H1 (cell line): ENCODE measurements around the gene SOX13. TPM values are rescaled to one million over a fixed set of nuclear protein-coding genes. Genes with fewer than 3 reads are reported as not detected.

Experiments used
- CTCF ChIA-PET: fragments of 300-600 bp; sonication (Branson Sonifier 250); formaldehyde crosslinking; loops from one replicate; lab custom pipeline; 2021; ENCODE audit not compliant: partially characterized antibody; lab: Charles Lee
- POLR2A ChIA-PET: fragments of 300-600 bp; sonication (Branson Sonifier 250); formaldehyde crosslinking; loops from one replicate; lab custom pipeline; 2021; ENCODE audit warnings: inconsistent platforms; ENCODE audit not compliant: partially characterized antibody; lab: Charles Lee
- DNase-seq, 2 experiments: peaks; one replicate each; pipeline versions ENCODE4 v3.0.0 to v3.0.0-alpha.2; 2010 to 2022; ENCODE audit warnings: low spot score in 2 of 2, low read depth in 1 of 2, mixed read lengths in 1 of 2
- FAIRE-seq: peaks from 2 replicates; lab custom pipeline; 2011; peaks lifted over from hg19 to GRCh38; lab: Jason Lieb, UNC
- H2AFZ ChIP-seq: 2 replicates; pipeline ENCODE4 v1.8.1; 2012; ENCODE audit warnings: low read length, inconsistent platforms
- H2AK5ac ChIP-seq: 2 replicates; pipeline ENCODE4 v1.6.1; 2013; ENCODE audit warnings: low read depth, low read length
- H2BK120ac ChIP-seq: replicated peaks from 2 replicates; pipeline ENCODE3; 2013; ENCODE audit warnings: low read depth, low read length, inconsistent platforms
- H2BK12ac ChIP-seq: 2 replicates; pipeline ENCODE4 v1.6.1; 2013; ENCODE audit warnings: low read depth, low read length
- H2BK15ac ChIP-seq: 2 replicates; pipeline ENCODE4 v1.6.1; 2013; ENCODE audit warnings: low read length
- H2BK20ac ChIP-seq: 2 replicates; pipeline ENCODE4 v1.6.1; 2013; ENCODE audit warnings: low read length
- H2BK5ac ChIP-seq: 2 replicates; pipeline ENCODE4 v1.6.1; 2013; ENCODE audit warnings: low read depth, low read length
- H3K14ac ChIP-seq: 2 replicates; pipeline ENCODE4 v1.6.1; 2013; ENCODE audit warnings: inconsistent platforms; ENCODE audit not compliant: insufficient read length
- H3K18ac ChIP-seq: 2 replicates; pipeline ENCODE4 v1.6.1; 2013; ENCODE audit warnings: low read length; ENCODE audit errors: extremely low read depth
- H3K23ac ChIP-seq: 2 replicates; pipeline ENCODE4 v1.6.1; 2013; ENCODE audit warnings: inconsistent platforms; ENCODE audit not compliant: insufficient read length
- H3K23me2 ChIP-seq: 2 replicates; pipeline ENCODE4 v1.6.1; 2013; ENCODE audit warnings: low read depth, low read length
- H3K27ac ChIP-seq: 2 replicates; pipeline ENCODE4 v1.6.1; 2011; ENCODE audit warnings: low read depth, low read length, inconsistent platforms
- H3K27me3 ChIP-seq, 4 experiments: replicated peaks in 1 of 4; 1 replicate in 1 of 4; 2 replicates in 3 of 4; pipeline versions ENCODE4 v1.6.1 to v1.8.1; 2011 to 2013; ENCODE audit warnings: low read length in 3 of 4, mild to moderate bottlenecking in 3 of 4, inconsistent platforms in 2 of 4, mixed read lengths in 2 of 4, moderate library complexity in 1 of 4; ENCODE audit not compliant: control insufficient read depth in 3 of 4, insufficient read depth in 3 of 4; ENCODE audit errors: extremely low read depth in 1 of 4
- H3K36me3 ChIP-seq, 4 experiments: 2 replicates each; pipeline versions ENCODE4 v1.6.1 to v1.8.1; 2011 to 2013; ENCODE audit warnings: mild to moderate bottlenecking in 4 of 4, low read length in 3 of 4, moderate library complexity in 2 of 4, control low read depth in 1 of 4, inconsistent platforms in 1 of 4; ENCODE audit not compliant: insufficient read depth in 4 of 4, control insufficient read depth in 2 of 4
- H3K4ac ChIP-seq: replicated peaks from 2 replicates; pipeline ENCODE3; 2013; ENCODE audit warnings: low read length, low read depth, mixed read lengths, inconsistent platforms; ENCODE audit not compliant: insufficient read length
- H3K4me1 ChIP-seq, 4 experiments: replicated peaks in 1 of 4; 1 replicate in 1 of 4; 2 replicates in 3 of 4; pipeline versions ENCODE4 v1.6.1 to v1.8.1; 2011 to 2013; ENCODE audit warnings: low read length in 3 of 4, inconsistent platforms in 2 of 4, mixed read lengths in 1 of 4; ENCODE audit not compliant: insufficient read depth in 4 of 4, control insufficient read depth in 3 of 4
- H3K4me2 ChIP-seq, 2 experiments: 2 replicates each; pipeline versions ENCODE4 v1.6.1 to v1.8.1; 2011 to 2013; ENCODE audit warnings: low read depth in 2 of 2, low read length in 2 of 2, control low read depth in 1 of 2, inconsistent platforms in 1 of 2, mild to moderate bottlenecking in 1 of 2; ENCODE audit not compliant: insufficient read depth in 1 of 2
- H3K4me3 ChIP-seq, 4 experiments: fragments of 200-600, 300-600 bp in 1 of 4; sonication (generic), shearing (Covaris generic), sonication (Bioruptor Twin) in 1 of 4; 2 replicates each; pipeline versions ENCODE4 v1.5.1 to v1.8.1; 2011 to 2016; ENCODE audit warnings: low read length in 4 of 4, low read depth in 3 of 4, control low read depth in 2 of 4, inconsistent platforms in 2 of 4, mild to moderate bottlenecking in 2 of 4, mixed read lengths in 1 of 4, moderate library complexity in 1 of 4; ENCODE audit not compliant: insufficient read depth in 2 of 4; ENCODE audit errors: extremely low read depth in 1 of 4
- H3K56ac ChIP-seq: replicated peaks from 2 replicates; pipeline ENCODE3; 2013; ENCODE audit warnings: low read depth, mild to moderate bottlenecking, mixed read lengths, low read length, inconsistent platforms; ENCODE audit not compliant: insufficient read length
- H3K79me1 ChIP-seq: 2 replicates; pipeline ENCODE4 v1.6.1; 2013; ENCODE audit warnings: low read depth, low read length, control low read depth
- H3K79me2 ChIP-seq, 2 experiments: 2 replicates each; pipeline versions ENCODE4 v1.6.1 to v1.8.1; 2012 to 2013; ENCODE audit warnings: low read length in 2 of 2, mild to moderate bottlenecking in 2 of 2, inconsistent platforms in 1 of 2; ENCODE audit not compliant: insufficient read depth in 2 of 2, control insufficient read depth in 1 of 2
- H3K9ac ChIP-seq, 4 experiments: replicated peaks in 1 of 4; 1 replicate in 1 of 4; 2 replicates in 3 of 4; pipeline versions ENCODE4 v1.6.1 to v1.8.1; 2011 to 2013; ENCODE audit warnings: low read depth in 3 of 4, low read length in 3 of 4, control low read depth in 2 of 4, mild to moderate bottlenecking in 2 of 4, moderate library complexity in 2 of 4, inconsistent platforms in 1 of 4; ENCODE audit errors: extremely low read depth in 1 of 4
- H3K9me3 ChIP-seq, 2 experiments: 2 replicates each; pipeline versions ENCODE4 v1.6.1 to v1.8.1; 2012 to 2013; ENCODE audit warnings: mild to moderate bottlenecking in 2 of 2, moderate library complexity in 2 of 2, control low read depth in 1 of 2, inconsistent platforms in 1 of 2, low read depth in 1 of 2, low read length in 1 of 2, mixed read lengths in 1 of 2; ENCODE audit not compliant: insufficient read depth in 2 of 2
- H4K20me1 ChIP-seq, 2 experiments: replicated peaks in 1 of 2; 2 replicates each; pipeline versions ENCODE3 to v1.8.1; 2011 to 2013; ENCODE audit warnings: inconsistent platforms in 2 of 2, low read length in 2 of 2, mild to moderate bottlenecking in 1 of 2; ENCODE audit not compliant: insufficient read depth in 2 of 2, control insufficient read depth in 1 of 2
- H4K5ac ChIP-seq: 2 replicates; pipeline ENCODE4 v1.6.1; 2013; ENCODE audit warnings: low read length, low read depth, mixed read lengths, inconsistent platforms; ENCODE audit not compliant: insufficient read length
- H4K8ac ChIP-seq: 2 replicates; pipeline ENCODE4 v1.8.0; 2013; ENCODE audit warnings: mild to moderate bottlenecking, moderate library complexity, low read length, inconsistent platforms; ENCODE audit not compliant: insufficient read depth; ENCODE audit errors: extremely low read depth
- H4K91ac ChIP-seq: replicated peaks from 2 replicates; pipeline ENCODE3; 2013; ENCODE audit warnings: low read length, mixed read lengths, inconsistent platforms; ENCODE audit not compliant: insufficient read length
- CEBPB ChIP-seq: IDR thresholded peaks from 2 replicates; pipeline ENCODE4 v1.6.1; 2012; ENCODE audit warnings: low read depth, low read length
- NANOG ChIP-seq: IDR thresholded peaks from 2 replicates; pipeline ENCODE4 v1.6.1; 2011; ENCODE audit warnings: low read length, low read depth, mild to moderate bottlenecking, inconsistent platforms; ENCODE audit not compliant: insufficient read depth, poor library complexity, severe bottlenecking
- PHF8 ChIP-seq: fragments of 200-600 bp; sonication (generic); conservative IDR thresholded peaks from 2 replicates; pipeline ENCODE4 v1.7.1; 2012; ENCODE audit warnings: low read depth, mild to moderate bottlenecking, inconsistent platforms, low read length, moderate library complexity
- POLR2A ChIP-seq, 2 experiments: IDR thresholded peaks; 1 replicate in 1 of 2; 2 replicates in 1 of 2; pipeline ENCODE4 v1.6.1; 2011; ENCODE audit warnings: low read depth in 2 of 2, low read length in 2 of 2, mild to moderate bottlenecking in 2 of 2; ENCODE audit errors: control extremely low read depth in 1 of 2
- ZNF274 ChIP-seq: IDR thresholded peaks from 2 replicates; pipeline ENCODE4 v1.7.0; 2012; ENCODE audit warnings: low read length, borderline replicate concordance; ENCODE audit errors: extremely low read depth
- WGBS, 2 experiments: shearing (Covaris generic) in 1 of 2; methylation state at CpG; one replicate each; pipeline versions ENCODE4 v1.1.6 to v1.1.7; 2013 to 2015; ENCODE audit warnings: low lambda C conversion rate in 2 of 2, mixed read lengths in 2 of 2, inconsistent platforms in 1 of 2, low coverage in 1 of 2, missing lambda C conversion rate in 1 of 2; ENCODE audit not compliant: insufficient replicate concordance in 2 of 2, insufficient coverage in 1 of 2, insufficient read length in 1 of 2; ENCODE audit errors: extremely low coverage in 1 of 2, missing lambda C conversion rate in 1 of 2; 5-methylcytosine and 5-hydroxymethylcytosine counted together
- polyA plus RNA-seq, 7 experiments: library from polyadenylated mRNA; depleted of rRNA in 3 of 7; stranded (reverse) in 5 of 7; unstranded in 2 of 7; fragments of >200 nt in 5 of 7; fragments of 200-250 nt in 2 of 7; gene quantifications; 1 replicate in 5 of 7; 2 replicates in 1 of 7; 4 replicates in 1 of 7; pipeline versions ENCODE4 v1.2.1 to v1.2.3, GENCODE V29; 2011 to 2013; ENCODE audit warnings: missing spikeins in 2 of 7, mixed read lengths in 2 of 7
- total RNA-seq: library from RNA; stranded (reverse); fragmentation: NEBNext Ultra II Directional; extraction: Animal tissue kit (Norgen Biotek cat#: 25700); gene quantifications from 2 replicates; pipeline ENCODE4 v1.2.1, GENCODE V29; 2021
- TF ChIP-seq, protein P1 (sequence below), 3 experiments: IDR thresholded peaks; 1 replicate in 2 of 3; 2 replicates in 1 of 3; pipeline versions ENCODE4 v1.5.1 to v1.6.1; 2011; ENCODE audit warnings: low read length in 3 of 3, mild to moderate bottlenecking in 3 of 3, inconsistent platforms in 2 of 3, low read depth in 1 of 3, moderate library complexity in 1 of 3; ENCODE audit not compliant: insufficient read depth in 1 of 3; ENCODE audit errors: control extremely low read depth in 1 of 3

SOX13 gene
- total and polyA plus RNA-seq, 2 of the 8 experiments (the other 6 are each of a cell fraction or from before 2014, with no cell fraction given) = 113 to 173 TPM

DNA sequence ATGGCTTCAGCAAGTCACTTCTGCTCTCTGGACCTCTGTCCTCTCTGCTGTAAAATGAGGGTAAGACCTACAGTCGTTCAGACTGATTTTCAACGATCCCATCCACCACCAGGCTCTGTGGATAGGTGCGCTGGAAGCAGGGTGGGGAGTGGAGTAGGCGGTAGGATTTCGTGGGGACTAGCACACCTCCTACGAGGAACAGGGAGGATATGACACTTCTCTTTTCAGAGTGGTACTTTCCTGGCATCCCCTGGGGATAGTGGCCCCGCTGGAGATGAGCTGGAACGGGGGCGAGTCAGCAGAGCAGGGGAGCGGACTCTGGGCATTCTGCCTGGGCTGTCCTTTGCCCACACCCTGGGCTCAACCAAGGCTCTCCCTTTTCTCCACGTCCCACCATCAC lies 61.2 kb downstream of the SOX13 start:
- Histone ChIP-seq H3K23me2 (no peaks in the 10 kb centered on the region), H3K4ac (no peak overlapping the region), H4K5ac (no peak overlapping the region), H2BK15ac (no peak overlapping the region), H2AFZ (no peak overlapping the region), H3K4me1 (peaks cover 0 to 12% (median 6%) of the 10 kb centered on the region in 4 experiments; a peak in 6 of 7 replicates), H3K23ac (no peak overlapping the region), H3K36me3 (no peaks in the 10 kb centered on the region; a peak in 1 of 8 replicates), H3K9me3 (no peaks in the 10 kb centered on the region), H3K27me3 (no peaks in the 10 kb centered on the region; a peak in 1 of 7 replicates), H3K9ac (no peak overlapping the region), H3K56ac (no peak overlapping the region), H3K4me3 (no peak overlapping the region), H4K20me1 (peaks cover 2% of the 10 kb centered on the region in 2 experiments), H2BK120ac (no peak overlapping the region), H2BK20ac (no peak overlapping the region), H2AK5ac (no peak overlapping the region), H3K18ac (no peak overlapping the region), H2BK12ac (no peak overlapping the region), H3K27ac (no peak overlapping the region), H3K14ac (no peak overlapping the region), H3K79me1 (no peaks in the 10 kb centered on the region; the same call in 1 of the 2 replicates), H2BK5ac (no peak overlapping the region), H3K79me2 (no peaks in the 10 kb centered on the region), H4K8ac (no peak overlapping the region; the same call in 1 of the 2 replicates), H3K4me2 (no peak overlapping the region), H4K91ac (no peak overlapping the region)
- CTCF ChIA-PET = interaction anchor here (1.2 to 11.3 kb wide), 4 partner anchors 28 to 264 kb away, joined by 3 to 261 read pairs (median 4); no protein-coding TSS in a partner anchor
- 85% methylated on average over 11 of the region's 11 CpGs; no CpG with 5 or more reads in 1 of the 2 experiments for WGBS, 2 experiments
- FAIRE-seq = no peak
- POLR2A ChIA-PET = interaction anchor here (0.6 to 5.4 kb wide), 5 partner anchors 11 to 271 kb away, joined by 3 to 28 read pairs (median 4); partner anchors contain the start of gene SOX13
- TF ChIP-seq ZNF274 (no peak), PHF8 (no peak), NANOG (no peak), CEBPB (no peak), POLR2A (IDR thresholded peaks at IDR 0.05; ENCODE audit: control extremely low read depth in 1 of 2, low read depth in 2 of 2, low read length in 2 of 2) (peak in 1 of 2 experiments; percentile 59; a peak in 1 of 3 replicates)
- TF ChIP-seq, protein P1, sequence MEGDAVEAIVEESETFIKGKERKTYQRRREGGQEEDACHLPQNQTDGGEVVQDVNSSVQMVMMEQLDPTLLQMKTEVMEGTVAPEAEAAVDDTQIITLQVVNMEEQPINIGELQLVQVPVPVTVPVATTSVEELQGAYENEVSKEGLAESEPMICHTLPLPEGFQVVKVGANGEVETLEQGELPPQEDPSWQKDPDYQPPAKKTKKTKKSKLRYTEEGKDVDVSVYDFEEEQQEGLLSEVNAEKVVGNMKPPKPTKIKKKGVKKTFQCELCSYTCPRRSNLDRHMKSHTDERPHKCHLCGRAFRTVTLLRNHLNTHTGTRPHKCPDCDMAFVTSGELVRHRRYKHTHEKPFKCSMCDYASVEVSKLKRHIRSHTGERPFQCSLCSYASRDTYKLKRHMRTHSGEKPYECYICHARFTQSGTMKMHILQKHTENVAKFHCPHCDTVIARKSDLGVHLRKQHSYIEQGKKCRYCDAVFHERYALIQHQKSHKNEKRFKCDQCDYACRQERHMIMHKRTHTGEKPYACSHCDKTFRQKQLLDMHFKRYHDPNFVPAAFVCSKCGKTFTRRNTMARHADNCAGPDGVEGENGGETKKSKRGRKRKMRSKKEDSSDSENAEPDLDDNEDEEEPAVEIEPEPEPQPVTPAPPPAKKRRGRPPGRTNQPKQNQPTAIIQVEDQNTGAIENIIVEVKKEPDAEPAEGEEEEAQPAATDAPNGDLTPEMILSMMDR (IDR thresholded peaks at IDR 0.05; ENCODE audit: control extremely low read depth in 1 of 3, insufficient read depth in 1 of 3, low read depth in 1 of 3, low read length in 3 of 3) = no peak
- DNase-seq = no peak
